Vagina (tissue), 2 donors: Measurements from ENCODE around the gene HCN4. TPM values are rescaled to one million over a fixed set of nuclear protein-coding genes. Genes with fewer than 3 reads are reported as not detected.

Source experiments
- DNase-seq, 2 donors: peaks; one replicate each; pipeline ENCODE4 v3.0.0-alpha.2; 2017; ENCODE audit errors: extremely low spot score in 2 of 2
- H3K27ac ChIP-seq: fragments of 200-600 bp; sonication (generic); one replicate; pipeline ENCODE4 v1.5.1; 2019
- H3K27me3 ChIP-seq: fragments of 200-600 bp; sonication (generic); one replicate; pipeline ENCODE4 v1.5.1; 2019
- H3K36me3 ChIP-seq, 2 donors: fragments of 200-600 bp; sonication (generic); one replicate each; pipeline ENCODE4 v1.5.1; 2017 to 2019
- H3K4me1 ChIP-seq: fragments of 200-600 bp; sonication (generic); one replicate; pipeline ENCODE4 v1.5.1; 2019
- H3K4me3 ChIP-seq, 2 donors: fragments of 200-600 bp; sonication (generic); 1 replicate in 1 of 2; 2 replicates in 1 of 2; pipeline ENCODE4 v1.5.1; 2016 to 2019
- H3K9me3 ChIP-seq: fragments of 200-600 bp; sonication (generic); one replicate; pipeline ENCODE4 v1.5.1; 2019
- POLR2A ChIP-seq, 2 donors: fragments of 450-650 bp; IDR thresholded peaks; one replicate each; pipeline ENCODE4 v1.6.1; 2017; ENCODE audit warnings: antibody characterized with exemption in 2 of 2, mild to moderate bottlenecking in 2 of 2, moderate library complexity in 2 of 2
- POLR2AphosphoS5 ChIP-seq, 2 donors: sonication (generic); formaldehyde crosslinking; IDR thresholded peaks; one replicate each; pipeline ENCODE4 v1.9.0; 2017; ENCODE audit warnings: antibody characterized with exemption in 2 of 2, mild to moderate bottlenecking in 2 of 2, low read depth in 1 of 2; ENCODE audit not compliant: insufficient read depth in 1 of 2
- intact Hi-C: fragments of 100-400 bp; cut with DNase I; formaldehyde crosslinking; loops from one replicate; pipeline ENCODE4 v1.15.1; 2023
- total RNA-seq: library from RNA; depleted of rRNA; stranded (reverse); fragments of >200 nt; gene quantifications from one replicate; pipeline ENCODE4 v1.2.3, GENCODE V29; 2016
- TF ChIP-seq, protein P1 (sequence below), 3 experiments: fragments of 450-650 bp in 2 of 3; fragments of 200-600 bp in 1 of 3; sonication (generic) in 1 of 3; IDR thresholded peaks; one replicate each; pipeline ENCODE4 v1.5.1; 2017 to 2019; ENCODE audit warnings: antibody characterized with exemption in 3 of 3, mild to moderate bottlenecking in 2 of 3, moderate library complexity in 2 of 3

Gene HCN4
- total RNA-seq, 1 donor from 2014 or later, result 0.25 TPM

DNA sequence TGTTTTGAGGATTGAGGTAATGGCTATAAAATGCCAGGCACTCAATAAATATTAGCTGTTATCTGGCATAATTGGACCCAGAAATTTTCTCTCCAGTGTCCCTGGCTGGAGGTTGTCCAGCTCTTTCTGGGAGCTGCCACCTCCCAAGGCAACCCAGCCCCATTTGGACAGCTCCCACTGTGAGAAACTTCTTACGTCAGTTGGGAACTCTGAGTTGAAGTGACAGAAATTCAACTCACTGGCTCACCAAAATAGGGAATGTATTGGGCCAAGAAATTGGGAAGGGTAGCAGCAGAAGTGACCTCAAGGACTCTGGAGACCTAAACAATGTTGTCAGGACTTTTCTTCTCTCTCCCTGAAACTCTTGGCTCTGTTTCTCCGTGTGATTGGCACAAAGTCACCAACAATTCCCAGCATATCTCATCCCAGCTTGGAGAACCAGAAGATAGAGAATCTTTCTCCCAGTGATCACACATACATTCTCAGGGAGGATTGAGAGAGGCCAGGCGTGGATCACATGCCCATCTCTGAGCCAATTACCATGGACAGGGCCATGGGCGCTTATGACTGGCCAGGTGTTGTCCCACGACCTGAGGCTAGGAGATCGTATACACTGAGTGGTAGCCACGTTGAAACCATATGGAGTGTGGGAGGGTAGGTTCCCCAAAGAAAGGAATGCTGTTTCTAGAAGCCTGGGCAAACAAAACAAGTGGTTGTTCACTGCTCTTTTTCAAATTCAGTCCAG, 22.5 kb upstream of the HCN4 start:
- intact Hi-C loops, result no loop called here
- TF ChIP-seq, protein P1, sequence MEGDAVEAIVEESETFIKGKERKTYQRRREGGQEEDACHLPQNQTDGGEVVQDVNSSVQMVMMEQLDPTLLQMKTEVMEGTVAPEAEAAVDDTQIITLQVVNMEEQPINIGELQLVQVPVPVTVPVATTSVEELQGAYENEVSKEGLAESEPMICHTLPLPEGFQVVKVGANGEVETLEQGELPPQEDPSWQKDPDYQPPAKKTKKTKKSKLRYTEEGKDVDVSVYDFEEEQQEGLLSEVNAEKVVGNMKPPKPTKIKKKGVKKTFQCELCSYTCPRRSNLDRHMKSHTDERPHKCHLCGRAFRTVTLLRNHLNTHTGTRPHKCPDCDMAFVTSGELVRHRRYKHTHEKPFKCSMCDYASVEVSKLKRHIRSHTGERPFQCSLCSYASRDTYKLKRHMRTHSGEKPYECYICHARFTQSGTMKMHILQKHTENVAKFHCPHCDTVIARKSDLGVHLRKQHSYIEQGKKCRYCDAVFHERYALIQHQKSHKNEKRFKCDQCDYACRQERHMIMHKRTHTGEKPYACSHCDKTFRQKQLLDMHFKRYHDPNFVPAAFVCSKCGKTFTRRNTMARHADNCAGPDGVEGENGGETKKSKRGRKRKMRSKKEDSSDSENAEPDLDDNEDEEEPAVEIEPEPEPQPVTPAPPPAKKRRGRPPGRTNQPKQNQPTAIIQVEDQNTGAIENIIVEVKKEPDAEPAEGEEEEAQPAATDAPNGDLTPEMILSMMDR (IDR thresholded peaks at IDR 0.05), result no peak
- TF ChIP-seq POLR2AphosphoS5 (IDR thresholded peaks at IDR 0.05; ENCODE audit: insufficient read depth in 1 of 2, low read depth in 1 of 2) (no peak), POLR2A (IDR thresholded peaks at IDR 0.05) (no peak)
- no peak for DNase-seq
- H3K9me3 ChIP-seq, result no peaks in the 10 kb centered on the region
- H3K27me3 ChIP-seq, result no peaks in the 10 kb centered on the region
- no peak overlapping the region for H3K4me3 ChIP-seq
- no peaks in the 10 kb centered on the region for H3K4me1 ChIP-seq
- no peaks in the 10 kb centered on the region for H3K36me3 ChIP-seq
- H3K27ac ChIP-seq, result no peak overlapping the region

DNA sequence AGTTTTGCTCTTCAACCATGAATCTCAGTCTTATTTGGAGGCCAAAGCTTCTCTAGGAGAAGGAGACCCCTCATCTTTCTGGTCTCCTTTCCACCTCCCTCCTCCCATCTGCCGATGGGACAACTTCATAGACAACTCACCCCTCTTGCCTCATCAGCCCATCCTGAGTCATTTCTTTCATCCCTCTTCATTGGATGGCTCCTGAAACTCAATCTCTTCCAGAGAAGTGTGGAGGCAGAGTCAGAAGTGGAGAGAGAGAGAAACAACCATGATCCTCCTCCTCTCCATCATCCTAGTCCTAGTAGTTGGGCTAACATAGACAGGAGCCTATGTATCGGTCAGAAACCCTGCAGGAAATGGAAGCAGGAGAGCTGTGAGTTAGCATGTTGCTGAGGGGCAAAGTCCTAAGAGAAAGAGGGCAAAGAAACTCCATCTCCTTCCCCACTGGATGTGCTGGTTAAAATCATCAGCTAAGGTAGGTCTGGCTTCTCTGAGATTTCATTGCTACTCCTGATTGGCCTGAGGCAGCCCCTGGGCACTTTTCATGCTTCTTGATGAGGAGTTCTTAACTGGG, 21.3 kb upstream of the HCN4 start:
- no peaks in the 10 kb centered on the region for H3K27me3 ChIP-seq

DNA sequence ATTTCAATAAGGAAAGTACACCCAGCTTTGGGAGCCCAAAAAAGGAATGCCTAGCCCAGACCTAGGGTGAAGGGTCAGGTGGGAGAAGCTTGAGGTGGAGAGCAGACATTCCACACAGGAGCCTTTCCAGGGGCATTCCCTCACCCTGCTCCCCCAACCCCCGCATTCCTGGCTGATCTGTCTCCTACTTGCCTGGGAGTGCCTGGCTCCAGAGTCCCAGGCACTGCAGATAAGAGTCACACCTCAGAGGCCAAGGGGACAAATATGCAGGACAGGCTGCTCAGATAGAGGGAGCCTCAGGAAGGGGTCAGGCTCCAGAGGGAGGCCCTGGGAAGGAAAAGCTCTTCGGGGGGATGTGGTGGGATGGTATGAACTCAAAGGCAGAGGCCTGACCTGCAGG, 20.8 kb upstream of the HCN4 start:
- H3K9me3 ChIP-seq, result no peaks in the 10 kb centered on the region
- intact Hi-C loops, result no loop called here
- H3K4me3 ChIP-seq, result no peak overlapping the region
- TF ChIP-seq, protein P1 (IDR thresholded peaks at IDR 0.05), result no peak
- no peak for TF ChIP-seq POLR2AphosphoS5 (IDR thresholded peaks at IDR 0.05; ENCODE audit: insufficient read depth in 1 of 2, low read depth in 1 of 2)
- no peak for TF ChIP-seq POLR2A (IDR thresholded peaks at IDR 0.05)
- no peaks in the 10 kb centered on the region for H3K36me3 ChIP-seq
- H3K4me1 ChIP-seq, result no peaks in the 10 kb centered on the region
- H3K27ac ChIP-seq, result no peak overlapping the region
- DNase-seq, result no peak
- H3K27me3 ChIP-seq, result no peaks in the 10 kb centered on the region

More for the DNA sequence above, 21.3 kb upstream of the HCN4 start:
- Histone ChIP-seq H3K9me3 (no peaks in the 10 kb centered on the region), H3K4me3 (no peak overlapping the region), H3K36me3 (no peaks in the 10 kb centered on the region), H3K27ac (no peak overlapping the region), H3K4me1 (no peaks in the 10 kb centered on the region)
- intact Hi-C loops, result no loop called here
- no peak for DNase-seq
- TF ChIP-seq POLR2AphosphoS5 (IDR thresholded peaks at IDR 0.05; ENCODE audit: insufficient read depth in 1 of 2, low read depth in 1 of 2) (no peak), POLR2A (IDR thresholded peaks at IDR 0.05) (no peak)
- TF ChIP-seq, protein P1 (IDR thresholded peaks at IDR 0.05), result no peak

DNA sequence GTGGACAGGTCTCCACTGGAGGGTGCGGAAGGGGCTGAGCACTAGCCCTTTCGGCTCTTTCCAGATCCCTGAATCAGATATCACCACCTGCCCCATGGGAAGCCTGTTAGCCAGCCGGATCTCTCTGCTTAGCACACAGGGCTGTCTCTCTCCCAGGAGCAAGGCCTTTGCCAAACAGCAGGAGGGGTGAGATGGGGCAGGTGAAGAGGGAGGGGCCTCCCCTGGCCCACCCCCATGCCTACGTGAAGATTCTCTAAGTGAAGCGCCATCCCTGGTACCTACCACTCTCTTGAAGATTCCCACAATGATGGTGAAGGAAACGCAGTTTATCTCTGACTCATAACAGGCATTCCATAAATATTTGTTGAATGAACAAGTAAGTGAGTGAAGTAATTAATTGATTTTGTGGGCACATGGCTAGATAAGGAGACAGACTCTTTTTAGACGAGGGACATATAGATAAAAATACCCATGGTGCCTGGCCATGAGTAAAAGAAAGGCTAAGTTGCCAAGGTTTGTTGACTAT, 19.6 kb upstream of the HCN4 start:
- Histone ChIP-seq H3K9me3 (no peaks in the 10 kb centered on the region), H3K36me3 (no peaks in the 10 kb centered on the region), H3K4me1 (no peaks in the 10 kb centered on the region), H3K4me3 (no peak overlapping the region), H3K27me3 (no peaks in the 10 kb centered on the region), H3K27ac (no peak overlapping the region)
- intact Hi-C loops, result no loop called here
- TF ChIP-seq POLR2AphosphoS5 (IDR thresholded peaks at IDR 0.05; ENCODE audit: insufficient read depth in 1 of 2, low read depth in 1 of 2) (no peak), POLR2A (IDR thresholded peaks at IDR 0.05) (no peak)
- TF ChIP-seq, protein P1 (IDR thresholded peaks at IDR 0.05), result no peak
- DNase-seq, result no peak
